GM12892 (cell line): Measurements from ENCODE around the gene BSCL2.
"Not testable (repeated sequence)": the region's sequence is repeated elsewhere in the genome, so short reads cannot be mapped to it uniquely, and the experiment has no call there.

ENCODE experiments used
- DNase-seq: peaks from one replicate; pipeline ENCODE4 v3.0.0; 2011; ENCODE audit not compliant: insufficient read length
- FAIRE-seq: peaks from 2 replicates; lab custom pipeline; 2011; peaks lifted over from hg19 to GRCh38; lab: Jason Lieb, UNC
- POLR2A ChIP-seq: IDR thresholded peaks from 2 replicates; pipeline ENCODE4 v1.6.1; 2011; ENCODE audit warnings: low read depth, low read length, control low read depth
- POLR2AphosphoS5 ChIP-seq: IDR thresholded peaks from 2 replicates; pipeline ENCODE4 v1.6.1; 2011; ENCODE audit warnings: low read depth, low read length, control low read depth
- TAF1 ChIP-seq: IDR thresholded peaks from 2 replicates; pipeline ENCODE4 v1.6.1; 2011; ENCODE audit warnings: low read depth, mild to moderate bottlenecking, control low read depth, low read length, borderline replicate concordance

BSCL2 gene

GRCh38 chr11:62678770-62679696 is 28.2 kb downstream of the BSCL2 start, which contains the start of gene UBXN1:
Gene UBXN1, minus strand, starts transcription at chr11:62679073. Its CDS starts 150 bp downstream, at chr11:62678923.
- DNase-seq (peak; percentile 91), FAIRE-seq (peak; percentile 80)
- TF ChIP-seq POLR2A (peak; percentile 91; the same call in 1 of the 2 replicates), TAF1 (peak; percentile 73), POLR2AphosphoS5 (peak; percentile 93)

- DNase-seq (no peak), FAIRE-seq (no peak)
- TF ChIP-seq POLR2A (no peak), TAF1 (no peak), POLR2AphosphoS5 (no peak)
These were observed 28.8 kb downstream of the BSCL2 start for GRCh38 chr11:62678433-62678769.

GRCh38 chr11:62677714-62678113 is 29.5 kb downstream of the BSCL2 start:
- FAIRE-seq (no peak), DNase-seq (no peak)
- TF ChIP-seq TAF1 (no peak), POLR2A (no peak), POLR2AphosphoS5 (no peak)

- FAIRE-seq (no peak), DNase-seq (no peak)
- TF ChIP-seq TAF1 = no peak
- no peak for TF ChIP-seq POLR2AphosphoS5
- no peak for TF ChIP-seq POLR2A
These were observed 30.1 kb downstream of the BSCL2 start for GRCh38 chr11:62677156-62677555.

- DNase-seq = no peak
- no peak for FAIRE-seq
- TF ChIP-seq POLR2AphosphoS5 (no peak), TAF1 (no peak), POLR2A (no peak)
These were observed 30.5 kb downstream of the BSCL2 start for GRCh38 chr11:62676698-62677097.

- not testable (repeated sequence) for FAIRE-seq, DNase-seq
These were observed 31.8 kb downstream of the BSCL2 start for GRCh38 chr11:62675415-62675814.

- DNase-seq (no peak), FAIRE-seq (no peak)
- no peak for TF ChIP-seq POLR2A
- TF ChIP-seq TAF1 = no peak
- no peak for TF ChIP-seq POLR2AphosphoS5
These were observed 34.1 kb downstream of the BSCL2 start for GRCh38 chr11:62673196-62673525.

- TF ChIP-seq TAF1 (peak; percentile 70), POLR2A (peak; percentile 79), POLR2AphosphoS5 (peak; percentile 80)
- peak; percentile 80 for FAIRE-seq
- DNase-seq = peak; percentile 78
These were observed 35.4 kb downstream of the BSCL2 start, which contains the start of the genes LBHD1 and UQCC3 for GRCh38 chr11:62671608-62672389. Gene LBHD1, minus strand, starts transcription at chr11:62672267. Its CDS starts 2,236 bp downstream, at chr11:62670031. Gene UQCC3, plus strand, starts transcription at chr11:62671673. Its CDS starts 73 bp downstream, at chr11:62671746.

- FAIRE-seq (no peak), DNase-seq (no peak)
- TF ChIP-seq TAF1 = no peak
- TF ChIP-seq POLR2A = no peak
These were observed 36.0 kb downstream of the BSCL2 start for GRCh38 chr11:62671236-62671607.

GRCh38 chr11:62669420-62670161 is 37.6 kb downstream of the BSCL2 start:
- FAIRE-seq (no peak), DNase-seq (no peak)
- TF ChIP-seq TAF1 (no peak), POLR2AphosphoS5 (no peak), POLR2A (no peak; the same call in 1 of the 2 replicates)

- no peak for FAIRE-seq
- no peak for TF ChIP-seq TAF1
- TF ChIP-seq POLR2AphosphoS5 = no peak
- no peak for TF ChIP-seq POLR2A
These were observed 39.8 kb downstream of the BSCL2 start for GRCh38 chr11:62667460-62667859.

More at GRCh38 chr11:62667460-62667859, 39.8 kb downstream of the BSCL2 start:
- no peak for DNase-seq
